GM15510 (cell line): ENCODE results near the gene ABHD12.

Source experiments
- POLR2A ChIP-seq: IDR thresholded peaks from 3 replicates; pipeline ENCODE4 v1.6.1; 2011; ENCODE audit warnings: borderline replicate concordance; ENCODE audit not compliant: insufficient read length; ENCODE audit errors: extremely low read depth

ABHD12 gene

GRCh38 chr20:25368526-25368925 lies 22.1 kb downstream of the ABHD12 start:
- no peak for TF ChIP-seq POLR2A

- TF ChIP-seq POLR2A: no peak
Measured at GRCh38 chr20:25364879-25365699, 25.5 kb downstream of the ABHD12 start.

GRCh38 chr20:25364180-25364788 lies 26.4 kb downstream of the ABHD12 start:
- no peak for TF ChIP-seq POLR2A

- no peak for TF ChIP-seq POLR2A
Measured at GRCh38 chr20:25361287-25361683, 29.4 kb downstream of the ABHD12 start.

GRCh38 chr20:25360631-25361286 lies 29.9 kb downstream of the ABHD12 start:
- TF ChIP-seq POLR2A: no peak

- no peak for TF ChIP-seq POLR2A
Measured at GRCh38 chr20:25356271-25356933, 34.2 kb downstream of the ABHD12 start.

GRCh38 chr20:25355866-25356265 lies 34.8 kb downstream of the ABHD12 start:
- TF ChIP-seq POLR2A: no peak

GRCh38 chr20:25355011-25355595 lies 35.5 kb downstream of the ABHD12 start:
- no peak for TF ChIP-seq POLR2A

- no peak for TF ChIP-seq POLR2A
Measured at GRCh38 chr20:25353747-25354705, 36.6 kb downstream of the ABHD12 start.

- no peak for TF ChIP-seq POLR2A
Measured at GRCh38 chr20:25353353-25353746, 37.3 kb downstream of the ABHD12 start.

- no peak for TF ChIP-seq POLR2A
Measured at GRCh38 chr20:25352746-25353145, 37.9 kb downstream of the ABHD12 start.

- TF ChIP-seq POLR2A: no peak
Measured at GRCh38 chr20:25351024-25351360, 39.6 kb downstream of the ABHD12 start.

- no peak for TF ChIP-seq POLR2A
Measured at GRCh38 chr20:25346349-25346748, 44.3 kb downstream of the ABHD12 start.

GRCh38 chr20:25345721-25346120 lies 44.9 kb downstream of the ABHD12 start:
- TF ChIP-seq POLR2A: no peak
